Fibroblast of villous mesenchyme (primary cell): ENCODE measurements around the gene GGCX. TPM values are rescaled to one million over a fixed set of nuclear protein-coding genes. Genes with fewer than 3 reads are reported as not detected.
A peak's percentile ranks its signal among the peaks of the same experiment; 100 is the strongest.

Source experiments
- DNase-seq: peaks from one replicate; pipeline ENCODE4 v3.0.0-alpha.2; 2010; ENCODE audit warnings: low read depth
- H3K4me3 ChIP-seq: 2 replicates; pipeline ENCODE4 v1.5.1; 2011; ENCODE audit warnings: low read depth, mild to moderate bottlenecking, low read length
- total RNA-seq: library from RNA; depleted of rRNA; stranded (reverse); fragments of >200 nt; gene quantifications from 2 replicates; pipeline ENCODE4 v1.2.3, GENCODE V29; 2012
- TF ChIP-seq, protein P1 (sequence below): IDR thresholded peaks from 2 replicates; pipeline ENCODE4 v1.5.1; 2012; ENCODE audit warnings: low read depth, mild to moderate bottlenecking, low read length; ENCODE audit not compliant: insufficient read depth

The GGCX gene
- total RNA-seq, 1 donor, result 51.4 TPM

DNA sequence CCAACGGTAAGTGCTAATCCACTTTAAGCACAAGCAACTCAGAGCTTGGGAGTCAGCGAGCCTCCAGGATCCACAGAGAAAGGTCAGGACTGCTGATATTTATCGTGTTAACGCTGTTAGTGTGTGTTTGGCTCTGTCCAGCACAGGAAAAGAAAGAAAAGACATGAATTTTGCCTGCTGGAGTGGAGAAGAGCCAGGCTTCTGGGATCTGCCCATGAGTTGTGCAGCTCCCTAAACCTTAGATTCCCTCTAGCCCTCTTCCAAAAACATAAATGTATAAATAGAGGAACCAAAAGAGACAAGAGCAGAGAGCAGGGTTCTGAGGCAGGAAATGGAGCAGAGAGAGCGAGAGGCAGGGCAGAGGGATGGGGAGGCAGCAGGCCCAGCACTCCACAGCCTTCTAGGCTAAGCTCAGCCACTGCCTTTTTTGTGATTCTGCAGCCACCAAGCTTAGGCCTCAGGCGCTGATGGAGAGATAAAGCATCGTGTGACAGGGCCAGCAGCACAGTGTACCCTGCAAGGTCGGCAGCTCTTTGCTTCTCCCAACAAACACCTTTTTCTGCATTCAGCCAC lies 36.9 kb downstream of the GGCX start:
- peak; percentile 67 for DNase-seq
- TF ChIP-seq, protein P1, sequence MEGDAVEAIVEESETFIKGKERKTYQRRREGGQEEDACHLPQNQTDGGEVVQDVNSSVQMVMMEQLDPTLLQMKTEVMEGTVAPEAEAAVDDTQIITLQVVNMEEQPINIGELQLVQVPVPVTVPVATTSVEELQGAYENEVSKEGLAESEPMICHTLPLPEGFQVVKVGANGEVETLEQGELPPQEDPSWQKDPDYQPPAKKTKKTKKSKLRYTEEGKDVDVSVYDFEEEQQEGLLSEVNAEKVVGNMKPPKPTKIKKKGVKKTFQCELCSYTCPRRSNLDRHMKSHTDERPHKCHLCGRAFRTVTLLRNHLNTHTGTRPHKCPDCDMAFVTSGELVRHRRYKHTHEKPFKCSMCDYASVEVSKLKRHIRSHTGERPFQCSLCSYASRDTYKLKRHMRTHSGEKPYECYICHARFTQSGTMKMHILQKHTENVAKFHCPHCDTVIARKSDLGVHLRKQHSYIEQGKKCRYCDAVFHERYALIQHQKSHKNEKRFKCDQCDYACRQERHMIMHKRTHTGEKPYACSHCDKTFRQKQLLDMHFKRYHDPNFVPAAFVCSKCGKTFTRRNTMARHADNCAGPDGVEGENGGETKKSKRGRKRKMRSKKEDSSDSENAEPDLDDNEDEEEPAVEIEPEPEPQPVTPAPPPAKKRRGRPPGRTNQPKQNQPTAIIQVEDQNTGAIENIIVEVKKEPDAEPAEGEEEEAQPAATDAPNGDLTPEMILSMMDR, result no peak
- H3K4me3 ChIP-seq, result no peak overlapping the region

DNA sequence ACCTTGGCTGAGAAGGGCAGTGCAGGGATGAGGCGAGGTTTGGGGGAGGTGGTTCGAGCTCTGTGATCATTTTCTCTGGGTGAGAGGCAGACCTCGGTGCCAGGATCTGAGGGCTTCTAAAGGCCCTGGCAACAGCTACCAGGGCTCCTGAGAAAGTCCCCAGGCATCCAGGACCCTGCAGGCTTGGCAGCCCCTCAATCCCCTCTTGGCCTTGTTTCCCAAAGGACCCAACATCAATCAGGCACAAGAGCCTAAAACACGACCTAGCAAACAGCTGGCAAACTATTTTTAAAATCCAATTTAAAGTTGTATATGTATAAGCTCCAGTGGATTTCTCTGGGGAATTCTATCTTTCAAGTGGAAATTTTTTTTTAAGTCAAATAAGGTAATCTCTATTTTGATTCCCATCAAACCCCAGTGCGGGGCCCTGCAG lies 37.4 kb downstream of the GGCX start:
- DNase-seq, result no peak
- TF ChIP-seq, protein P1, result no peak
- no peak overlapping the region for H3K4me3 ChIP-seq

DNA sequence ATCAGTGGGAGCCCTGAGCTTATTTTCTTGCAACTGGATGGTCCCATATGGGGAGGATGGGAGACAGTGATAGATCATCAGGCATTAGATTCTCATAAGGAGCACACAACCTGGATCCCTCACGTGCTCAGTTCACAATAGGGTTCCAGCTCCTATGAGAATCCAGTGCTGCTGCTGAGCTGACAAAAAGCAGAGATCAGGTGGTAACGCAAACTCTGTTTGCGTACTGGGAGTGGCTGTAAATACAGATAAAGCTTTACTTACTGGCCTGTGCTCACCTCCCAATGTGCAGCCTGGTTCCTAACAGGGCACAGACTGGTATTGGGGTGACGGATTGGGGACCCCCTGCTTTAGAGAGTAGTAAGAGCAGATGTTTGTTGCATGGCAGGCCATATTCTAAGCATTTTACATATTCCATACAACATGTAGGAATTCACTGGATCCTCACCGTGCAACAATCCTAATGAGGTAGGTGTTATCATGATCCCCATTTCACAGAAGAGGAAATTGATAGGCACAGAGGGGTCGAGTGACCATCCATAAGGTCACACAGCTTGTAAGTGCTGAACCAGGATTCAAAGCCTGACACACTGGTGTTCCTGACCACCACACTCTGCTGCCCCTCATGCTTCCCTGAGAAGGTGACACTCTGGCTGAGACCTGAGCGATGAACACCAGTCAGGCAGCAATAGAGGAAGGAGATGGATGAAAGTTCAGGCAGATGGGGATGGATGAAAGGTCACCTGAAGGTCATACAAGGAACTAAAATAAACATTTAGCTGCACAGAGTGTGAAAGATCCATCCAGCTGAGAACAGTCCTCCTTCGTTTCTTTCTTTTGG lies 38.0 kb downstream of the GGCX start:
- H3K4me3 ChIP-seq, result no peak overlapping the region
- TF ChIP-seq, protein P1, result no peak
- no peak for DNase-seq

DNA sequence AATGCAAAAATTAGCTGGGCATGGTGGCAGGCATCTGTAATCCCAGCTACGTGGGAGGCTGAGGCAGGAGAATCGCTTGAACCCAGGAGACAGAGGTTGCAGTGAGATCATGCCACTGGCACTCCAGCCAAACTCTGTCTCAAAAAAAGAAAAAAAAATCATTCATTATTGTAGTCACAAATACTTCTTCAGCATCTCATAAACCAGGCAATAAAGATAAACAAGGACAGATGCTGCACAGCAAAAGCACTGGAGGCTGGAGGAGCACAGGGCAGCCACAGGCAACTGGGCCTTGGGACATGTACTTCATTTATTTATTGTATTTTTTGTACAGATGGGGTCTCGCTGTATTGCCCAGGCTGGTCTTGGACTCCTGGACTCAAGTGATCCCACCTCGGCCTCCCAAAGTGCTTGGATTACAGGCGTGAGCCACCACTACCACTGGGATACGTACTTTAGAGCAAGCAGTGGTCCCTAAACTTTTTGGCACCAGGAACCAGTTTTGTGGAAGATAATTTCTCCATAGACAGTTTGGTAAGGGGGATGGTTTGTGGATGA lies 39.1 kb downstream of the GGCX start:
- TF ChIP-seq, protein P1, result no peak
- no peak overlapping the region for H3K4me3 ChIP-seq
- DNase-seq, result no peak

GRCh38 chr2:85516653-85517389 lies 44.5 kb downstream of the GGCX start:
- no peak overlapping the region for H3K4me3 ChIP-seq
- DNase-seq, result no peak
- TF ChIP-seq, protein P1, result no peak

DNA sequence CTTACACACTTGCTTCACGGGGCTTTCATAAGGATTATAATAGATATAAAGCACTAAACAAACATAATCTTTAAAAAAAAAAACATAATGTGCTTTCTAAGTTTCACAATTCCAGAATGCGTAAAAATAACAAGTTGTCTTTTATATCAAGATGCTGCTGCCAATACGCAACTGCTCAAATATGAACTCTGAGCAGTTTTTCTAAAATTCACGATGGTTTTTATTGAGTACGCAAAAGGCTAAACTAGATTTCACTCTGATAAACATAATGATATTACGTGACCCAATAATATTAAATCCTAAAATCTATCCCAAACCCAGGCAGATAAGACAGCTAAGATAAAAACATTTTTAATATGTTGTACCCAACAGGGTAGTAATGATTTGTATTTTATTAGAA lies 47.0 kb downstream of the GGCX start:
- no peak overlapping the region for H3K4me3 ChIP-seq
- TF ChIP-seq, protein P1, result no peak
- DNase-seq, result no peak
